Measurements from ENCODE around the gene RBM44.
"Not testable (repeated sequence)": the region's sequence is repeated elsewhere in the genome, so short reads cannot be mapped to it uniquely, and the experiment has no call there.

The RBM44 gene, protein sequence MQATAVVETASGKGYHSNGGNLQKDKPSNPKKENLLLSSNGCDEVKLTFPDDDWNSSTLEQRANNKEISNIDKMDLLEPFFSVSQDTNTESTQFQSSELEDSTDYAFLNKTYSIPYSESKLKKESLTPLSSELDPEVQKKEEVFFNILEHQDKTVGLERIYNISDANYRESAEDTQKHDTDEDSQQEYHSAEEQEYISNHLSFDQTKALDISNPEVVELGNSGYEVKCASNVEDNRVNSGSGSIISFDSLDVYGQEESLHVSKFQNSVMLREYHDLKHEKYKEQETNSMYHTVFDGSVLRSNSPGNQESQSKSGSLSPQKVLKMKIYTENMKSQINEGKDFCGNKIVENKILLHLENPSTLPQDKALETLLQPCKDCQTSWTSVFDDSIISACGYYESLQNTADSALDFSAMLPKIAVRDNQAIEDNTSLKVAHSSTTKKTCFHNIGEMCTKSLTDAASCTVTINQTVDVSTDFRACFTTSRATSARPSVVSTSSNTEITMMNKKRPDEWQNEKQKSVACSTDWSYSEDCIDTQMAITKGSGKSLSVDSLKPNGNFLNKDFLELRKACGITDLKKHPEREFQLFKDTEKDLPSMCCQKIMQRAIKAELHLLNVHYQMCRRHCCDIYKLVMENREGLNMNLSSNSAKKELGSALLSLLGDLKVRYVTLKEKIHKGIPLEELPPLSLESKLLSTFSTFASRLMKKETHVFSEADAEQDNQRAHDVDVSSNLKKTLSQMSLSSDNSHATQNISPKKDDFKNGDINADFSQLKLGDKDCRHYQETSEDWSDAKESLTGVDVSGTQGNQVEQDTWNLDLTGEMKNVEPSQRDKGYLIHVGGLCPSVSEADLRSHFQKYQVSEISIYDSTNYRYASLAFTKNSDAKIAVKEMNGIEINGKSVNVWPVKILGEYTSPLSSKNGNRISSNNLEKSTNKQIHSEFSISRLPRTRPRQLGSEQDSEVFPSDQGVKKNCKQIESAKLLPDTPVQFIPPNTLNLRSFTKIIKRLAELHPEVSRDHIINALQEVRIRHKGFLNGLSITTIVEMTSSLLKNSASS

DNA sequence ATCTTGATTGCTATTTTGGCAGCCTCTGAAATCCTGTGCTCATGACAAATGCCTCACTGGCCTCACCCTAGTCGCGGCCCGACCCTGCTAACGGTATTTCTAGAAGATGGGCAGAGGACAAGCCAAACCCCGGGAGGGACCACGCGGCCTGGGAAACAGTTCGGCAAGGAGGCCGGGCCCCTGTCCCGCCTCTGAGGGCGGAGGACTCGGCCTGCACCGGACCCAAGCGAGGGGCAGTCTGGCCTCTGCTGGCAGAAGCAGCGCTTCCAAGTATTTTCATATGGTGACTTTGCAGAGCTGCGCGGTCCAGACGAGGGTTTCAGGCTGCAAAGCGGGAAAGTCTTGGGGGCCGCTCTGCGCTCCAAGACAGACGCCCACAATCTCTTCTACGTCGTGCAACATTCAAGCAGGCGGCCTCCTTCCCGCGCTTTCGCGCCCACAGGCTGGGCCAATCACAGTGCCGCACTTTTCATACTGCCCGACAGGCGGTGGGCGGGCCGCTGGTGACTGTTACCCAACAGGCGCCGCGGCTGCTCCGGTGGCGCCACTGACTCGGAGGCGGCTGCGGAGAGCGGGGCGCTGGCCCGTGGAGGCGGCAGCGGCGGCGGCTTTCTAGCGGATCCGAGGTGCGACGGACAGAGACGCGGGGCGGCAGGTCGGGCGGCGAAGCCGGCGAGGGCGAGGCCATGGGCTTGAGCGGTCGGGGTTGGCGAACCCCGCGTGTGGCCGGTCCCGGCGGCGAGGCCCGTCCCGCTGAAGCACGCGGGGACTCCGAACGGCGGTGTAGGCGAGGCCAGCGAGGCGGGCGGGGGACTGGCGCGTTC is at the start of gene RBM44:
Gene RBM44, plus strand, starts transcription at position 544 of the 824 bp plus-strand sequence. CDS start 14,831 bp downstream, outside the sequence.
- Histone ChIP-seq H3K27ac (no peak within 1 kb of the TSS), H3K4me3 (no peak within 1 kb of the TSS)
- no peak for TF ChIP-seq CTCF (IDR thresholded peaks at IDR 0.05)
- DNase-seq (ENCODE audit: low spot score) = no peak

- no peak overlapping the region for H3K4me3 ChIP-seq
- no peak for TF ChIP-seq CTCF (IDR thresholded peaks at IDR 0.05)
- no peak for DNase-seq (ENCODE audit: low spot score)
- no peak overlapping the region for H3K27ac ChIP-seq
These were observed 49.6 kb upstream of the RBM44 start for GRCh38 chr2:237749002-237749401.

DNA sequence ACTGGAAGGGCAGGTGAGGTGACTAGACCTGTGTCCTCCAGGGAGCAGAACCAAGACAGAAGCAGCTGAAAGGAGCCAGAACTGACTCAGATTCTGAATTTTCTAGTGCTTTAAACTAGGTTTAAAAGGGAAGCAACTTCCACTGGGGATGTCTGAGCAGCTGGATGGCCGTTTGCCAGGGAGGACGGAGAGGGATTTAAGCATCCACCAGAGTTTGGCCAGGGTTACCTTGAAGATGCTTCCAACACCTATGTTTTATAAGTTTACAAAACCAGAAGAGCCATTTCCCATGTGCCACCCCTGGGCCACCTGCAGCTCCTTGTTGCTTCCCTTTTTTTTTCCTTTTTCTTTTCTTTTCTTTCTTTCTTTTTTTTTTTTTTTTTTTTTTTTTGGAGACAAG is 48.6 kb upstream of the RBM44 start:
- no peak overlapping the region for H3K4me3 ChIP-seq
- DNase-seq (ENCODE audit: low spot score) = no peak
- no peak for TF ChIP-seq CTCF (IDR thresholded peaks at IDR 0.05)
- no peak overlapping the region for H3K27ac ChIP-seq

GRCh38 chr2:237750441-237750840 is 48.1 kb upstream of the RBM44 start:
- not testable (repeated sequence) for DNase-seq (ENCODE audit: low spot score); H3K27ac ChIP-seq; H3K4me3 ChIP-seq

- no peak for TF ChIP-seq CTCF (IDR thresholded peaks at IDR 0.05)
- no peak for DNase-seq (ENCODE audit: low spot score)
- H3K27ac ChIP-seq = no peak overlapping the region
- no peak overlapping the region for H3K4me3 ChIP-seq
These were observed 45.8 kb upstream of the RBM44 start for GRCh38 chr2:237752761-237753165.

- Histone ChIP-seq H3K4me3 (no peak overlapping the region), H3K27ac (no peak overlapping the region)
- no peak for TF ChIP-seq CTCF (IDR thresholded peaks at IDR 0.05)
- DNase-seq (ENCODE audit: low spot score) = no peak
These were observed 44.4 kb upstream of the RBM44 start for GRCh38 chr2:237754182-237754581.
